Muscle layer of duodenum (tissue), 2 donors: Measurements from ENCODE around the gene USP13.
"Not testable (repeated sequence)": the region's sequence is repeated elsewhere in the genome, so short reads cannot be mapped to it uniquely, and the experiment has no call there.

Experiments used
- H3K27ac ChIP-seq: one replicate; pipeline ENCODE4 v1.7.0; 2013; ENCODE audit warnings: mild to moderate bottlenecking, low read length
- H3K27me3 ChIP-seq: one replicate; pipeline ENCODE4 v1.7.0; 2013; ENCODE audit warnings: low read depth, mild to moderate bottlenecking, control low read depth, low read length
- H3K36me3 ChIP-seq, 2 donors: one replicate each; pipeline ENCODE4 v1.7.0; 2013; ENCODE audit warnings: low read length in 2 of 2, control low read depth in 1 of 2, mild to moderate bottlenecking in 1 of 2; ENCODE audit not compliant: insufficient read depth in 2 of 2, control insufficient read depth in 1 of 2
- H3K4me1 ChIP-seq, 2 donors: one replicate each; pipeline ENCODE4 v1.7.0; 2013; ENCODE audit warnings: low read length in 2 of 2, mild to moderate bottlenecking in 2 of 2, control low read depth in 1 of 2, moderate library complexity in 1 of 2; ENCODE audit not compliant: insufficient read depth in 2 of 2, control insufficient read depth in 1 of 2
- H3K4me3 ChIP-seq, 2 donors: one replicate each; pipeline ENCODE4 v1.7.0; 2013; ENCODE audit warnings: low read length in 2 of 2, low read depth in 1 of 2, mild to moderate bottlenecking in 1 of 2
- H3K9me3 ChIP-seq, 2 donors: one replicate each; pipeline ENCODE4 v1.7.0; 2013; ENCODE audit warnings: low read length in 2 of 2, control low read depth in 1 of 2, mild to moderate bottlenecking in 1 of 2; ENCODE audit not compliant: control insufficient read depth in 1 of 2
- donor health status: healthy.

USP13 gene

DNA sequence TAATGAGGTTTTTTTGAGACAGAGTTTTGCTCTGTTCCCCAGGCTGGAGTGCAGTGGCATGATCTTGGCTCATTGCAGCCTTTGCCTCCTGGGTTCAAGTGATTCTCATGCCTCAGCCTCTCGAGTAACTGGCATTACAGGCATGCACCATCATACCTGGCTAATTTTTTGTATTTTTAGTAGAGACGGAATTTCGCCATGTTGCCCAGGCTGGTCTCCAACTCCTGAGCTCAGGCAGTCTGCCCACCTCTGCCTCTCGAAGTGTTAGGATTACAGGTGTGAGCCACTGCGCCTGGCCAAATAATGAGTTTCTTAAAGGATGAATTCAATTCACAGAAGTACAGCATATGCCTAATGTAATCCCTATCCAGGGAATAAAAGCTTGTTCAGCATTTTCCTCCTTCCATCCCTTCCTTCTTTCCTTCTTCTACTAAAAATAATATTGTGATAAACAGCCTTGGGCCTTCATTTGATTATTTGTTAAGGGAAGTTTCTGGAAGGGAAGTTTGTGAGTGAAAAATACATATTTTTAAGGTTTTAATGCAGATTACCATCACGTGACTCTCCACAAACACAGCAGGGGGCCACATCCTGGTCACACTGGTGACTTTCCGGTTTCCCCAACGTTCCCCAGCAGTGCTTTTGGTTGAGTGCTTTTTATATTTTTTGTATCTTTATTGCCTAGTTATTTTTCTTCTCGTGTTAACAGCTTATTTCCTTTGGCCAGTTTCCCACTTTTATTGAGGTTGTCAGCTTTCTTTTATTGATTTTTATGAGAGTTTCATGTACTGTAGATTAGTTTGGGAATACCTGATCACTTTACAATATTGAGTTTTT lies 116.8 kb downstream of the USP13 start:
- Histone ChIP-seq H3K4me1 (no peaks in the 10 kb centered on the region), H3K9me3 (no peaks in the 10 kb centered on the region), H3K36me3 (peaks cover 0 to 20% of the 10 kb centered on the region in 2 donors), H3K27me3 (no peaks in the 10 kb centered on the region), H3K4me3 (no peak overlapping the region), H3K27ac (no peak overlapping the region)

GRCh38 chr3:179771797-179772196 lies 119.0 kb downstream of the USP13 start:
- H3K9me3 ChIP-seq = no peaks in the 10 kb centered on the region
- no peaks in the 10 kb centered on the region for H3K4me1 ChIP-seq
- H3K4me3 ChIP-seq = no peak overlapping the region
- H3K27ac ChIP-seq = no peak overlapping the region
- H3K36me3 ChIP-seq = peaks cover 0 to 12% of the 10 kb centered on the region in 2 donors
- no peaks in the 10 kb centered on the region for H3K27me3 ChIP-seq

- H3K27ac ChIP-seq = no peak overlapping the region
- H3K36me3 ChIP-seq = peaks cover 0 to 10% of the 10 kb centered on the region in 2 donors
- no peak overlapping the region for H3K4me3 ChIP-seq
- no peaks in the 10 kb centered on the region for H3K4me1 ChIP-seq
- H3K9me3 ChIP-seq = no peaks in the 10 kb centered on the region
- H3K27me3 ChIP-seq = no peaks in the 10 kb centered on the region
These were observed 119.5 kb downstream of the USP13 start for GRCh38 chr3:179772297-179772696.

DNA sequence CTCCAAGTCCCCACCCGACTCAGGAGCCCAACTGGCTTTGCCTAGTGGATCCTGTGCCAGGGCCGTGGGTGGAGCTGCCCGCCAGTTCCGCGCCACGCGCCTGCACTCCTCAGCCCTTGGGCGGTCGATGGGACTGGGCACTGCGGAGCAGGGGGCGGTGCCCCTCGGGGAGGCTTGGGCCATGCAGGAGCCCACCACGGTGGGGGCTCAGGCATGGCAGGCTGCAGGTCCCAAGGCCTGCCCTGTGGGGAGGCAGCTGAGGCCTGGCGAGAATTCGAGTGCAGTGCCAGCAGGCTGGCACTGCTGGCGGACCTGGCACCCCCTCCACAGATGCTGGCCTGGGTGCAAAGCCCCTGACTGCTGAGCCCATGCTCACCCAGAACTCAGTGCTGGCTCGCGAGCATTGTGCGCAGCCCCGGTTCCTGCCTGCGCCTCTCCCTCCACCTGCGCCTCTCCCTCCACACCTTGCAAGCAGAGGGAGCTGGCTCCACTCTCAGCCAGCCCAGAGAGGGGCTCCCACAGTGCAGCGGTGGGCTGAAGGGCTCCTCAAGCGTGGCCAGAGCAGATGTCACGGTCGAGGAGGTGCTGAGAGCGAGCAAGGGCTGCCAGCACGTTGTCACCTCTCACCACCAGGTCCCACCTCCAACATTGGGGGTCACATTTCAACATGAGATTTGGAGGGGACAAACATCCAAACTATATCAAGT lies 122.7 kb downstream of the USP13 start:
- Histone ChIP-seq H3K27ac (no peak overlapping the region), H3K4me1 (no peaks in the 10 kb centered on the region), H3K9me3 (no peaks in the 10 kb centered on the region), H3K4me3 (no peak overlapping the region), H3K36me3 (peaks cover 0 to 6% of the 10 kb centered on the region in 2 donors), H3K27me3 (no peaks in the 10 kb centered on the region)

DNA sequence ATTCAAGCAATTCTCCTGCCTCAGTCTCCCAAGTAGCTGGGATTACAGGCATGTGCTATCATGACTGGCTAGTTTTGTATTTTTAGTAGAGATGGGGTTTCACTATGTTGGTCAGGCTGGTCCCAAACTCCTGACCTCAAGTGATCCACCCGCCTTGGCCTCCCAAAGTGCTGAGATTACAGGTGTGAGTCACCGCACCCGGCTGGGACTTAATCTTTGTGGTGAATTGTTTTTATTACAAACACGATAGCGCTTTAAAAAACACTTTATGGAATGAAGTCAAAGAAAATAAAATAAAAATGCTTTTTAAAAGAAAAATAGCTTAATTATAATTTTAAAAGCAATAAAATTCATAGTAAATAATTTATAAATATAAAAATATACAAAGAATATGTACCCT lies 130.0 kb downstream of the USP13 start:
- H3K27me3 ChIP-seq, H3K9me3 ChIP-seq, H3K4me3 ChIP-seq, H3K4me1 ChIP-seq, H3K27ac ChIP-seq: not testable (repeated sequence)
- H3K36me3 ChIP-seq = peaks cover 4 to 36% of the 10 kb centered on the region in 2 donors

- Histone ChIP-seq H3K27ac (no peak overlapping the region), H3K27me3 (no peaks in the 10 kb centered on the region), H3K36me3 (peaks cover 0 to 11% of the 10 kb centered on the region in 2 donors), H3K9me3 (no peaks in the 10 kb centered on the region), H3K4me1 (no peaks in the 10 kb centered on the region), H3K4me3 (no peak overlapping the region)
These were observed 136.2 kb downstream of the USP13 start for GRCh38 chr3:179788996-179789395.

GRCh38 chr3:179791793-179792192 lies 139.0 kb downstream of the USP13 start:
- no peaks in the 10 kb centered on the region for H3K27me3 ChIP-seq
- H3K36me3 ChIP-seq = no peaks in the 10 kb centered on the region
- H3K9me3 ChIP-seq = no peaks in the 10 kb centered on the region
- H3K4me3 ChIP-seq = no peak overlapping the region
- no peak overlapping the region for H3K27ac ChIP-seq
- H3K4me1 ChIP-seq = no peaks in the 10 kb centered on the region

GRCh38 chr3:179794355-179794754 lies 141.5 kb downstream of the USP13 start:
- Histone ChIP-seq H3K27me3 (no peaks in the 10 kb centered on the region), H3K4me1 (no peaks in the 10 kb centered on the region), H3K36me3 (no peaks in the 10 kb centered on the region), H3K9me3 (no peaks in the 10 kb centered on the region), H3K27ac (no peak overlapping the region), H3K4me3 (no peak overlapping the region)

GRCh38 chr3:179796421-179796820 lies 143.6 kb downstream of the USP13 start:
- no peaks in the 10 kb centered on the region for H3K27me3 ChIP-seq
- H3K9me3 ChIP-seq = no peaks in the 10 kb centered on the region
- H3K4me3 ChIP-seq = no peak overlapping the region
- H3K36me3 ChIP-seq = peaks cover 0 to under 1% of the 10 kb centered on the region in 2 donors
- no peaks in the 10 kb centered on the region for H3K4me1 ChIP-seq
- no peak overlapping the region for H3K27ac ChIP-seq

DNA sequence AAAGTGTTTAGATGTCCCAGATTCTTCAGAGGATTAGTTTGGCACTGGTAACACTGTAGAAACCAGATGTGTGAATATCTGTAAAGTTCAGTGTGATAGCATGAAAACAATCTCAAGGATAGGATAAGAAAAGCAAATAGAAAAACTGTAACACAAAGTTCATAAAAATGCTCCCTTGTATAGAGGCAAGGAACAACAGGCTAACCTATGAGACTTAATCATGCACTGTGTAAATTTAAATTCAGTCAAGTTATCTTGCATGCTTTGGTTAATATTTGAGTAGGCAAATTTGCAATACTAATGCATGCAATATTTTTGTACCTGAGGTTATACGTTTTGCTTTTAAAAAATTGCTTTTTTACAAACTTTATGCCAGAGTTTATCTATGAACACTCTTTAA lies 144.4 kb downstream of the USP13 start:
- H3K27ac ChIP-seq = no peak overlapping the region
- H3K9me3 ChIP-seq = no peaks in the 10 kb centered on the region
- H3K4me1 ChIP-seq = no peaks in the 10 kb centered on the region
- no peaks in the 10 kb centered on the region for H3K27me3 ChIP-seq
- H3K4me3 ChIP-seq = no peak overlapping the region
- peaks cover 0 to 4% of the 10 kb centered on the region in 2 donors for H3K36me3 ChIP-seq

DNA sequence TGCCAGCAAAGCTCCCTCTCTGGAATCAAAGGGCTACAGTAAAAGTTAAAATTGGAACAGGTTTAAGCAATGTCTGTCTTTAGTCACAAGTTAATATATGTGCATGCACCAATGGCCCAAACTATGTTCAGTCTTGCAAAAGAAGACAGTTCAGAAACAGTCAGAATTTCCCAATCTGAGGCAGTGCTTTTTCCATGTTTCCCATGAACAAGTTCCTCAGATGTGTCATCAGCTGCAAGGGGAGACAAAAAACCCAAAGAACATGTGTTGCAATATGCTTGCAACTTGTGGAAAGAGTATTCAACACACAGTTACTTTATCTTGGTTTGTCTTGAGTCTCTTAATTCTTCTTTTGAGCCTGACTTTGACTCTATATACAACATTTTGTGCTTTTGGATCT lies 148.4 kb downstream of the USP13 start:
- Histone ChIP-seq H3K27ac (no peak overlapping the region), H3K9me3 (no peaks in the 10 kb centered on the region), H3K36me3 (peaks cover 0 to 4% of the 10 kb centered on the region in 2 donors), H3K4me3 (no peak overlapping the region), H3K4me1 (no peaks in the 10 kb centered on the region), H3K27me3 (no peaks in the 10 kb centered on the region)
